Ovary (tissue), 9 donors: Measurements from ENCODE around the gene MARCO. TPM values are rescaled to one million over a fixed set of nuclear protein-coding genes. Genes with fewer than 3 reads are reported as not detected.

Source experiments
- DNase-seq, 5 donors: peaks; one replicate each; pipeline ENCODE4 v3.0.0-alpha.2; 2019 to 2020
- H3K27ac ChIP-seq, 2 donors: fragments of 200-600 bp; one replicate each; pipeline versions ENCODE4 v1.5.1 to v1.8.0; 2019 to 2022
- H3K27me3 ChIP-seq: fragments of 200-600 bp; one replicate; pipeline ENCODE4 v1.8.0; 2022
- H3K36me3 ChIP-seq: fragments of 200-600 bp; sonication (generic); one replicate; pipeline ENCODE4 v1.5.1; 2019
- H3K4me1 ChIP-seq: one replicate; pipeline ENCODE4 v1.8.1; 2013; ENCODE audit warnings: mild to moderate bottlenecking, moderate library complexity; ENCODE audit not compliant: insufficient read depth
- H3K4me3 ChIP-seq: fragments of 200-600 bp; sonication (generic); one replicate; pipeline ENCODE4 v1.5.1; 2017
- H3K9me3 ChIP-seq, 2 donors: fragments of 200-600 bp in 1 of 2; sonication (generic) in 1 of 2; one replicate each; pipeline versions ENCODE4 v1.5.1 to v1.8.1; 2013 to 2019; ENCODE audit warnings: mild to moderate bottlenecking in 1 of 2, moderate library complexity in 1 of 2
- CTCF ChIP-seq, 3 donors: fragments of 450-650 bp in 2 of 3; fragments of 200-600 bp in 1 of 3; IDR thresholded peaks; one replicate each; pipeline versions ENCODE4 v1.5.1 to v1.8.0; 2016 to 2022; ENCODE audit warnings: antibody characterized with exemption in 3 of 3, mild to moderate bottlenecking in 1 of 3
- EP300 ChIP-seq: sonication (generic); formaldehyde crosslinking; IDR thresholded peaks from one replicate; pipeline ENCODE4 v1.6.1; 2017; ENCODE audit warnings: antibody characterized with exemption
- POLR2A ChIP-seq: fragments of 450-650 bp; IDR thresholded peaks from one replicate; pipeline ENCODE4 v1.6.1; 2017; ENCODE audit warnings: antibody characterized with exemption, mild to moderate bottlenecking, moderate library complexity
- WGBS, 3 donors: extraction: QIAGEN DNeasy Blood & Tissue Kit in 1 of 3; methylation state at CpG; one replicate each; pipeline versions ENCODE4 v1.1.5 to v1.1.7; 2013 to 2017; 5-methylcytosine and 5-hydroxymethylcytosine counted together
- intact Hi-C, 4 donors: fragments of 100-400 bp; cut with DNase I; formaldehyde crosslinking; loops; one replicate each; pipeline versions ENCODE4 v1.11.0 to v1.15.1; 2022 to 2023
- polyA plus RNA-seq, 2 donors: library from polyadenylated mRNA; stranded (reverse); fragments of 200-250 nt in 1 of 2; fragments of 350-450 nt in 1 of 2; fragmentation: Illumina TruSeq in 1 of 2; extraction: RNeasy Lipid Tissue Mini Kit (QIAGEN cat#74804) in 1 of 2; gene quantifications; one replicate each; pipeline ENCODE4 v1.2.3, GENCODE V29; 2013 to 2014
- total RNA-seq, 7 donors: library from RNA; depleted of rRNA in 2 of 7; stranded (reverse); fragments of >200 nt in 2 of 7; fragmentation: NEBNext Ultra II Directional in 3 of 7; extraction: Animal tissue kit (Norgen Biotek cat#: 25700) in 3 of 7; gene quantifications; one replicate each; pipeline versions ENCODE4 v1.1.0 to v1.2.4, GENCODE V29; 2016 to 2023
- donor health status: DM: no; HTN: no; CAD: no; lungs with moderate emphysema.
- donor health status: DM: no; HTN: no; CAD: no.
- donor health status: Bipolar disorder and iron deficiency.
- donor health status: DM: yes; HTN: yes; CAD: no.
- donor health status: DM: no; HTN: no; CAD: no.
- donor health status: DM: yes; HTN: yes; CAD: no.

The MARCO gene
- total and polyA plus RNA-seq, 9 donors, result 1.1 to 19.9 (median 6.0) TPM

GRCh38 chr2:118913803-118914645 lies 28.0 kb upstream of the MARCO start:
- 72 to 81% (median 79%) methylated on average over 3 of the region's 3 CpGs for WGBS, 3 donors
- no peaks in the 10 kb centered on the region for H3K4me1 ChIP-seq
- DNase-seq, result no peak
- no peaks in the 10 kb centered on the region for H3K36me3 ChIP-seq
- intact Hi-C loops, result no loop called here
- H3K27ac ChIP-seq, result no peak overlapping the region
- TF ChIP-seq POLR2A, result no peak
- no peak for TF ChIP-seq CTCF (IDR thresholded peaks at IDR 0.05)
- TF ChIP-seq EP300, result no peak
- H3K4me3 ChIP-seq, result no peak overlapping the region
- no peaks in the 10 kb centered on the region for H3K27me3 ChIP-seq
- peaks cover 0 to 4% of the 10 kb centered on the region in 2 donors for H3K9me3 ChIP-seq

- Histone ChIP-seq H3K4me1 (no peaks in the 10 kb centered on the region), H3K36me3 (no peaks in the 10 kb centered on the region), H3K27ac (no peak overlapping the region), H3K4me3 (no peak overlapping the region), H3K27me3 (no peaks in the 10 kb centered on the region), H3K9me3 (peaks cover 0 to 4% of the 10 kb centered on the region in 2 donors)
- DNase-seq, result no peak
- WGBS, 3 donors, result 71 to 83% (median 72%) methylated on average over 9 of the region's 9 CpGs
- TF ChIP-seq POLR2A (no peak), EP300 (no peak), CTCF (IDR thresholded peaks at IDR 0.05) (no peak)
- intact Hi-C loops, result no loop called here
These were observed 27.1 kb upstream of the MARCO start for GRCh38 chr2:118914721-118915453.

GRCh38 chr2:118918017-118918416 lies 24.0 kb upstream of the MARCO start:
- H3K27ac ChIP-seq, result no peak overlapping the region
- H3K36me3 ChIP-seq, result no peaks in the 10 kb centered on the region
- intact Hi-C loops, result no loop called here
- no peak overlapping the region for H3K4me3 ChIP-seq
- no peak for DNase-seq
- H3K4me1 ChIP-seq, result no peaks in the 10 kb centered on the region
- no peak for TF ChIP-seq POLR2A
- TF ChIP-seq EP300, result no peak
- TF ChIP-seq CTCF (IDR thresholded peaks at IDR 0.05), result no peak
- WGBS, 3 donors, result 57 to 78% (median 62%) methylated on average over 1 of the region's 1 CpG
- H3K27me3 ChIP-seq, result no peaks in the 10 kb centered on the region
- H3K9me3 ChIP-seq, result peaks cover 0 to 4% of the 10 kb centered on the region in 2 donors

GRCh38 chr2:118921646-118922045 lies 20.3 kb upstream of the MARCO start:
- Histone ChIP-seq H3K27ac (no peak overlapping the region), H3K4me3 (no peak overlapping the region), H3K36me3 (no peaks in the 10 kb centered on the region), H3K27me3 (no peaks in the 10 kb centered on the region), H3K4me1 (no peaks in the 10 kb centered on the region), H3K9me3 (peaks cover 0 to 4% of the 10 kb centered on the region in 2 donors)
- TF ChIP-seq POLR2A, result no peak
- TF ChIP-seq CTCF (IDR thresholded peaks at IDR 0.05), result no peak
- intact Hi-C loops, result no loop called here
- DNase-seq, result no peak
- 73 to 79% (median 76%) methylated on average over 7 of the region's 7 CpGs for WGBS, 3 donors
